Type B pancreatic cell (in vitro differentiated cells): ENCODE measurements around the gene GORASP1. TPM values are rescaled to one million over a fixed set of nuclear protein-coding genes. Genes with fewer than 3 reads are reported as not detected.

Source experiments
- DNase-seq: peaks from one replicate; pipeline ENCODE4 v3.0.0; 2021; ENCODE audit warnings: mixed read lengths; ENCODE audit not compliant: unreplicated experiment; ENCODE audit errors: extremely low spot score
- H3K27ac Mint-ChIP-seq: 2 replicates; pipeline ENCODE4 v1.8.0; 2021; ENCODE audit warnings: mild to moderate bottlenecking, mixed read lengths
- H3K27me3 Mint-ChIP-seq: 2 replicates; pipeline ENCODE4 v1.8.0; 2021; ENCODE audit warnings: mixed read lengths
- H3K36me3 Mint-ChIP-seq: 2 replicates; pipeline ENCODE4 v1.8.0; 2021; ENCODE audit warnings: mixed read lengths
- H3K4me1 Mint-ChIP-seq: one replicate; pipeline ENCODE4 v1.8.0; 2021; ENCODE audit warnings: mixed read lengths; ENCODE audit not compliant: unreplicated experiment
- H3K4me3 Mint-ChIP-seq: 2 replicates; pipeline ENCODE4 v1.8.0; 2021; ENCODE audit warnings: mild to moderate bottlenecking, mixed read lengths
- H3K9me3 Mint-ChIP-seq: 2 replicates; pipeline ENCODE4 v1.8.0; 2021; ENCODE audit warnings: mixed read lengths
- total RNA-seq: library from RNA; stranded (reverse); gene quantifications from 2 replicates; pipeline ENCODE4 v1.2.1, GENCODE V29; 2021; ENCODE audit warnings: low replicate concordance
- TF ChIP-seq, protein P1 (sequence below): fragments of 200-600 bp; sonication (generic); conservative IDR thresholded peaks from 2 replicates; pipeline ENCODE4 v1.5.0; 2021; ENCODE audit warnings: antibody characterized with exemption, mild to moderate bottlenecking

GORASP1 gene
- total RNA-seq, 1 donor from 2014 or later: 76.5 TPM

DNA sequence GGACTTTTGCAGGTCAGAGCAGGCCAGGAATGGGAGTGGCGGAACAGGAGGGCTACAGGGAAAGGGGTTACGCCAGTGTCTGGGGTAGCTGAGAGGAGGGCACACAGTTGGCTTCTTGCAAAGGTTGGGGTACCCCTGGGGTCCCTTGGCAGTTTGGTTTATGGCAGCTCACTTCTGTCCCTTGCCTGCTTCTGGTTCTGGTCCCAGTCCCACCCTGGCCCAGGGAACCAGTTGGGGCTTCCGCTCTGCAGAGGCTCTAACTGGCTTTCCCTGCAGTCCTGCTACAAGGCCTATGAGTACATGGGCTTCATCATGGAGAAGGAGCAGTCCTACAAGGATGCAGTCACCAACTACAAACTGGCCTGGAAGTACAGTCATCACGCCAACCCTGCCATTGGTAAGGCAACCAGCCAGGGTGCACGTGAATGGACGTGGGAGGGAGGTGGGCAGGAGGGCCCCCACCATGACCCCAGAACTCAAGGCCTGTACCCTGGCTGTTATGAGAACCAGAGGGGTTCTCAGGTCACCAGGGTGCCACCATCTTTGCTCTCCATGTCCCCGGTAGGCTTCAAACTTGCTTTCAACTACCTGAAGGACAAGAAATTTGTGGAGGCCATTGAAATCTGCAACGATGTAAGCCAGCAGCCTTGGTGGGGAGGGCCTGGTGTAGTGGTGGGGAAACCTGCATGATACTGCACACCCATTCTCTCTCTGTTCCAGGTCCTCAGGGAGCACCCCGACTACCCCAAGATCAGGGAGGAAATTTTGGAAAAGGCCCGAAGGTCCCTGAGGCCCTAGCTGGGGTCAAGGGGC lies 30.8 kb upstream of the GORASP1 start:
- no peak for DNase-seq
- Mint-ChIP-seq H3K9me3 (no peaks in the 10 kb centered on the region), H3K4me3 (no peak overlapping the region), H3K4me1 (peaks cover 6% of the 10 kb centered on the region), H3K27me3 (no peaks in the 10 kb centered on the region), H3K36me3 (peaks cover 19% of the 10 kb centered on the region), H3K27ac (no peak overlapping the region)
- TF ChIP-seq, protein P1, sequence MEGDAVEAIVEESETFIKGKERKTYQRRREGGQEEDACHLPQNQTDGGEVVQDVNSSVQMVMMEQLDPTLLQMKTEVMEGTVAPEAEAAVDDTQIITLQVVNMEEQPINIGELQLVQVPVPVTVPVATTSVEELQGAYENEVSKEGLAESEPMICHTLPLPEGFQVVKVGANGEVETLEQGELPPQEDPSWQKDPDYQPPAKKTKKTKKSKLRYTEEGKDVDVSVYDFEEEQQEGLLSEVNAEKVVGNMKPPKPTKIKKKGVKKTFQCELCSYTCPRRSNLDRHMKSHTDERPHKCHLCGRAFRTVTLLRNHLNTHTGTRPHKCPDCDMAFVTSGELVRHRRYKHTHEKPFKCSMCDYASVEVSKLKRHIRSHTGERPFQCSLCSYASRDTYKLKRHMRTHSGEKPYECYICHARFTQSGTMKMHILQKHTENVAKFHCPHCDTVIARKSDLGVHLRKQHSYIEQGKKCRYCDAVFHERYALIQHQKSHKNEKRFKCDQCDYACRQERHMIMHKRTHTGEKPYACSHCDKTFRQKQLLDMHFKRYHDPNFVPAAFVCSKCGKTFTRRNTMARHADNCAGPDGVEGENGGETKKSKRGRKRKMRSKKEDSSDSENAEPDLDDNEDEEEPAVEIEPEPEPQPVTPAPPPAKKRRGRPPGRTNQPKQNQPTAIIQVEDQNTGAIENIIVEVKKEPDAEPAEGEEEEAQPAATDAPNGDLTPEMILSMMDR: no peak

DNA sequence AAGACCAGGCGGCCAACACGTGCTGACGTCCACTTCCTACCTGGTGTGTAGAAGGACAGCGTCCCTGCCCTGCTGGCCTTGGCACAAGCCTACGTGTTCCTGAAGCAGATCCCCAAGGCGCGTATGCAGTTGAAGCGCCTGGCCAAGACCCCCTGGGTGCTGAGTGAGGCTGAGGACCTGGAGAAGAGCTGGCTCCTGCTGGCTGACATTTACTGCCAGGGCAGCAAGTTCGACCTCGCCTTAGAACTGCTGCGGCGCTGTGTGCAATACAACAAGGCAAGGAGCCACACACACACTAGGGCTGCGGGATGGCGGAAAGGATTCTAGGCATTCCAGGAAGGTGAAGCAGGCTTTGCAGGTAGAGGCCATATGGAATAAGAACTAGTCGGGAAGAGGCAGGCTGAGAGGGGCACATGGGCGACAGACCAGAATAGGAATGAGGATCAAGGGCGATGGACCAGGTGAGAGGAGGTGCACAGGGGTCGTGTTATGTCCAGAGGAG lies 30.1 kb upstream of the GORASP1 start:
- Mint-ChIP-seq H3K9me3 (no peaks in the 10 kb centered on the region), H3K27me3 (no peaks in the 10 kb centered on the region), H3K4me1 (peaks cover 7% of the 10 kb centered on the region), H3K27ac (no peak overlapping the region), H3K4me3 (peak overlapping the region; percentile 19), H3K36me3 (peaks cover 16% of the 10 kb centered on the region)
- TF ChIP-seq, protein P1: no peak
- no peak for DNase-seq

DNA sequence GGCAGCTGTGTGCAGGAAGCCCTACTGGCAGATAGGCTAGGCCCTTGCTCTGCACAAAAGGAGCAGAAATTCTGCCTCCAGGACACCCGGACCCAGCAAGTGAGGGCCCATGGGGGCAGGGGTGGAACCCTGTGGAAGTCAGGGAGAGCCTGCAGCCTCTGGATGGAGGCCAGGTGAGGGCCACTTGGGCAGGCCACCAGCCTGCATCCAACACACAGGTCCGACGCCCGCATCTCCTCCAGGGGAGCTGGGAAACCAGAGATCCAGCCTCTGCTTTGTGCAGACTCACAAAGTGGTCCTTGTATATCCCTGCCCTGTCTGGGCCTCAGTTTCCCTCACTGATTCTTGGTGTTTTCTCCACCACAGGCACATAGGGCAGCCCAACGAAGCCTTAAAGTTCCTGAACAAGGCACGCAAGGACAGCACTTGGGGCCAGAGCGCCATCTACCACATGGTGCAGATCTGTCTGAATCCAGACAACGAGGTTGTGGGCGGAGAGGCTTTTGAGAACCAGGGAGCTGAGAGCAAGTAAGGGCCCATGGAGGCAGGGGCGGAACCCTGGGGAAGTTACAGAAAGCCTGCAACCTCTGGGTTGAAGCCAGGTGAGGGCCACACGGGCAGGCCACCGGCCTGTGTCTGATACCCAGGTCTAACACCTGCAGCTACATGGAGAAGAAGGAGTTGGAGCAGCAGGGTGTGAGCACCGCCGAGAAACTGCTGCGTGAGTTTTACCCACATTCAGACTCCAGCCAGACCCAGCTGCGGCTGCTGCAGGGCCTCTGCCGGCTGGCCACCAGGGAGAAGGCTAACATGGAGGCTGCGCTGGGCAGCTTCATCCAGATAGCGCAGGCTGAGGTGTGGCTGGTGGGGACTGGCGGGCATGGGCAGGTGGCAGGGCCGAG lies 29.4 kb upstream of the GORASP1 start:
- no peak for DNase-seq
- no peaks in the 10 kb centered on the region for H3K27me3 Mint-ChIP-seq
- TF ChIP-seq, protein P1: no peak

DNA sequence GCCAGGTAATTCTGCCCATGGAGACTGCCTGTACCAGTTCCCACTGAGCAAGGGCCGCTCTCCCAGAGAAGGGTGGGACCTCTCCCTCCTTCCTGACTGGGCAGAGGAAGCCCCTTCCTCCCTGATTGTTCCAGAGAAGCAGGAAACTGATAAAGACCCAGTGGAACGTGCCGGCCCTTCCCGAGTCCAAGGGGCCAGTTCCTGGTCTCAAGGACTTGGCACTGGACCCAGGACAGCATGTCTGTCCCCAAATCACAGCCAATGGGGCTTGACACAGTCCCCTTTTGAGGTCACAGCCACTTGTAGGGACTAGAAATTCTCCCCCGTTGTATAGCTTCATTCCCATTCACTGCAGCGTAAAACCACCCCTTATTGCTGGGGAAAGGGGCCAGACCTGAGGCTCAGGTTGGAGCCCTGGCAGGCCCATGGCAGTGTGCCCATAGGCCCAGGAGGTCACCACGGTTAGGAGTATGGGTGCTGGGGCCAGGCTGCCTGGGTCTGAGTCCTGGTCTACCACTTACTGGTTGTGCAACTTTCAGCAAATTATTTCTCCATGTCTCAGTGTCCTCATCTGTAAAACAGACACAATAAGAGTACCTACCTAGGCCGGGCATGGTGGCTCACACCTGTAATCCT lies 27.9 kb upstream of the GORASP1 start:
- Mint-ChIP-seq H3K4me1 (peaks cover 16% of the 10 kb centered on the region), H3K36me3 (peaks cover 16% of the 10 kb centered on the region), H3K27ac (no peak overlapping the region), H3K9me3 (no peaks in the 10 kb centered on the region), H3K4me3 (no peak overlapping the region), H3K27me3 (no peaks in the 10 kb centered on the region)
- TF ChIP-seq, protein P1: no peak
- DNase-seq: no peak

More for the DNA sequence above, 29.4 kb upstream of the GORASP1 start:
- H3K4me3 Mint-ChIP-seq: no peak overlapping the region
- H3K4me1 Mint-ChIP-seq: peaks cover 10% of the 10 kb centered on the region
- H3K9me3 Mint-ChIP-seq: no peaks in the 10 kb centered on the region
- no peak overlapping the region for H3K27ac Mint-ChIP-seq
- H3K36me3 Mint-ChIP-seq: peaks cover 16% of the 10 kb centered on the region

DNA sequence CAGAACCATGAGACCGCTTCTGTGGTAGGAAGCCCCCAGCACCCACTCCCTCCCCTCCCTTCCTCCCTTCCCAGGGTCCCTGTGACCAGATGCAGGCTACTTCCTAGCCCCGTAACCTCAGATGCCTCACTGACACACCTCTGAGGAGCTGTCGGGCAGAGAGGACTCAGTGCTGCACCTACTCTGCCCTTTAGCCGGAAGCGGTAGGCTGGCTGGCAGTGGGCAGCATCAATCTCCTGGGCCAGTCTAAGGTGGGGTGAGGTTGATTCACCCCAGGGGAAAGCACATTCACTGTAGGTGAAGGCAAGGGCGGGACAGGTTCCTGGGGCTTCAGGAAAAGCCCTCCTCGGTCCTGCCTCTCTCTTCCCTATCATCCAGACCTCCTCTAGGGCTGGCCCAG lies 26.9 kb upstream of the GORASP1 start:
- Mint-ChIP-seq H3K4me3 (no peak overlapping the region), H3K9me3 (no peaks in the 10 kb centered on the region), H3K36me3 (peaks cover 16% of the 10 kb centered on the region), H3K27me3 (no peaks in the 10 kb centered on the region), H3K27ac (no peak overlapping the region), H3K4me1 (peaks cover 16% of the 10 kb centered on the region)
- no peak for DNase-seq
- TF ChIP-seq, protein P1: no peak
